Right lobe of liver (tissue), 6 donors: ENCODE results near the gene LHX5. TPM values are rescaled to one million over a fixed set of nuclear protein-coding genes. Genes with fewer than 3 reads are reported as not detected.

Experiments used
- ATAC-seq, 4 donors: fragments of 200-7000 bp; cut with Tn5 transposase; one replicate each; pipeline ENCODE4 v1.9.1; 2020; ENCODE audit warnings: mild to moderate bottlenecking in 4 of 4, moderate library complexity in 4 of 4
- DNase-seq, 3 donors: peaks; one replicate each; pipeline ENCODE4 v3.0.0-alpha.2; 2020
- H3K27ac ChIP-seq, 3 donors: fragments of 200-600 bp; one replicate each; pipeline ENCODE4 v1.8.0; 2022
- H3K27me3 ChIP-seq, 2 donors: fragments of 200-600 bp; one replicate each; pipeline ENCODE4 v1.8.0; 2022
- H3K36me3 ChIP-seq, 4 donors: fragments of 200-600 bp; sonication (generic) in 1 of 4; one replicate each; pipeline versions ENCODE4 v1.5.1 to v1.8.0; 2017 to 2022; ENCODE audit warnings: control low read depth in 1 of 4
- H3K4me1 ChIP-seq, 4 donors: fragments of 200-600 bp; sonication (generic) in 1 of 4; one replicate each; pipeline versions ENCODE4 v1.5.1 to v1.8.0; 2017 to 2022; ENCODE audit warnings: control low read depth in 1 of 4
- H3K4me3 ChIP-seq, 3 donors: fragments of 200-600 bp; one replicate each; pipeline ENCODE4 v1.8.0; 2022
- H3K9me3 ChIP-seq, 4 donors: fragments of 200-600 bp; sonication (generic) in 1 of 4; one replicate each; pipeline versions ENCODE4 v1.5.1 to v1.8.0; 2017 to 2022; ENCODE audit warnings: control low read depth in 1 of 4
- POLR2A ChIP-seq: fragments of 450-650 bp; IDR thresholded peaks from one replicate; pipeline ENCODE4 v1.6.1; 2017; ENCODE audit warnings: antibody characterized with exemption, mild to moderate bottlenecking
- WGBS: methylation state at CpG from one replicate; pipeline ENCODE4 v1.1.6; 2018; ENCODE audit warnings: low coverage, low lambda C conversion rate; ENCODE audit not compliant: insufficient coverage; ENCODE audit errors: missing lambda C conversion rate; 5-methylcytosine and 5-hydroxymethylcytosine counted together
- intact Hi-C, 2 donors: fragments of 100-400 bp; cut with DNase I; formaldehyde crosslinking; loops; one replicate each; pipeline versions ENCODE4 v1.11.2 to v1.14.1; 2022
- total RNA-seq, 6 experiments: library from RNA; depleted of rRNA in 2 of 6; stranded (reverse); fragments of >200 nt in 2 of 6; fragmentation: NEBNext Ultra II Directional in 3 of 6; extraction: Animal tissue kit (Norgen Biotek cat#: 25700) in 3 of 6; gene quantifications; one replicate each; pipeline versions ENCODE4 v1.1.0 to v1.2.4, GENCODE V29; 2016 to 2023
- TF ChIP-seq, protein P1 (sequence below), 4 donors: fragments of 200-600 bp in 3 of 4; fragments of 450-650 bp in 1 of 4; IDR thresholded peaks; one replicate each; pipeline versions ENCODE4 v1.5.1 to v1.8.0; 2016 to 2022; ENCODE audit warnings: antibody characterized with exemption in 4 of 4, mild to moderate bottlenecking in 2 of 4
- donor health status: DM: no; HTN: yes; CAD: no.
- donor health status: DM: no; HTN: no; CAD: no.
- donor health status: DM: no; HTN: no; CAD: no.
- donor health status: DM: no; HTN: yes; CAD: no.
- donor health status: DM: no; HTN: yes; CAD: no.

The LHX5 gene
- total RNA-seq, 6 experiments from 2014 or later = not detected

DNA sequence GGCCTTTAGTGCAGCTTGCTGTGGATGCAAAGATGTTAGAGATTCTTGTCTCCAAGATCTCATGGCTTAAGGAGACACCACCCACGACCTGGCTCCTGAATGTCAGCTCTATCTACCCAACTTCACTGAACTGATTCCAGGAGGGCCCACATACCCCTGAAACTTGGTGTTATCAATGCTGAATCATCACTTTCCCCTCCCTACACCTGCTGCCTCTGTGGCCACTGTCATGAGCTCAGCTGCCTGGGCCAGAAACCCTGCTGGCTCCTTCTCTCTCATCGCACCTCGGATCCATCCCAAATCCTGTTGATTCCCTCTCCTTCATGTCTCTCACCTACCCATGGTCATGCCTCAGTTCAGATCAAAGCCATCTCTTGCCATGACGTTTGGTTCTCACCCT lies 15.1 kb upstream of the LHX5 start:
- Histone ChIP-seq H3K27me3 (no peaks in the 10 kb centered on the region), H3K4me1 (no peaks in the 10 kb centered on the region), H3K9me3 (no peaks in the 10 kb centered on the region), H3K4me3 (no peak overlapping the region), H3K27ac (no peak overlapping the region), H3K36me3 (no peaks in the 10 kb centered on the region)
- 7% methylated on average over 3 of the region's 4 CpGs for WGBS
- ATAC-seq (no peak), DNase-seq (no peak)
- TF ChIP-seq, protein P1, sequence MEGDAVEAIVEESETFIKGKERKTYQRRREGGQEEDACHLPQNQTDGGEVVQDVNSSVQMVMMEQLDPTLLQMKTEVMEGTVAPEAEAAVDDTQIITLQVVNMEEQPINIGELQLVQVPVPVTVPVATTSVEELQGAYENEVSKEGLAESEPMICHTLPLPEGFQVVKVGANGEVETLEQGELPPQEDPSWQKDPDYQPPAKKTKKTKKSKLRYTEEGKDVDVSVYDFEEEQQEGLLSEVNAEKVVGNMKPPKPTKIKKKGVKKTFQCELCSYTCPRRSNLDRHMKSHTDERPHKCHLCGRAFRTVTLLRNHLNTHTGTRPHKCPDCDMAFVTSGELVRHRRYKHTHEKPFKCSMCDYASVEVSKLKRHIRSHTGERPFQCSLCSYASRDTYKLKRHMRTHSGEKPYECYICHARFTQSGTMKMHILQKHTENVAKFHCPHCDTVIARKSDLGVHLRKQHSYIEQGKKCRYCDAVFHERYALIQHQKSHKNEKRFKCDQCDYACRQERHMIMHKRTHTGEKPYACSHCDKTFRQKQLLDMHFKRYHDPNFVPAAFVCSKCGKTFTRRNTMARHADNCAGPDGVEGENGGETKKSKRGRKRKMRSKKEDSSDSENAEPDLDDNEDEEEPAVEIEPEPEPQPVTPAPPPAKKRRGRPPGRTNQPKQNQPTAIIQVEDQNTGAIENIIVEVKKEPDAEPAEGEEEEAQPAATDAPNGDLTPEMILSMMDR (IDR thresholded peaks at IDR 0.05) = no peak
- no peak for TF ChIP-seq POLR2A
- intact Hi-C loops = no loop called here

DNA sequence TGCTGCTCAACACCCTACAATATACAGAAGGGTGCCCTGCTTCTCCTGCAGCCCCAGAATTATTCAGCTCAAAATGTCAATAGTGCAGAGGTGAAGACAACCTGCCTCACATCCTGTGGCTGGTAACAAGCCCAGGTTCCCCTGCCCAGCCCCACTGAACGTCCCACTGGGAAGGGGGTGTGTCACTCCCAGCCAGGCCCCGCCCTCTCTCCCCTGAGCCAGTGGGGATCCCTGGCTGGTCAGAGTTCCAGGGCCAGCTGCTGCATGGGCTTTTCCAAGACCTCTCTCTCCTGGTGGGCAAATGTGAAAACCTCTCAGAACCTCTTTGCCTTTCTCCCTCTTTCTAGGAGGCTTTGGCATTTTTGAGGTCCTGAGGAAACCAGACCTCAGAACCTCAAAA lies 13.7 kb upstream of the LHX5 start:
- ATAC-seq = no peak
- Histone ChIP-seq H3K27me3 (peaks cover 0 to under 1% of the 10 kb centered on the region in 2 donors), H3K9me3 (no peaks in the 10 kb centered on the region), H3K36me3 (no peaks in the 10 kb centered on the region), H3K4me3 (no peak overlapping the region), H3K27ac (no peak overlapping the region), H3K4me1 (no peaks in the 10 kb centered on the region)
- intact Hi-C loops = no loop called here
- DNase-seq = no peak
- WGBS = 0% methylated on average over 1 of the region's 2 CpGs
- TF ChIP-seq POLR2A = no peak
- TF ChIP-seq, protein P1 (IDR thresholded peaks at IDR 0.05) = no peak

DNA sequence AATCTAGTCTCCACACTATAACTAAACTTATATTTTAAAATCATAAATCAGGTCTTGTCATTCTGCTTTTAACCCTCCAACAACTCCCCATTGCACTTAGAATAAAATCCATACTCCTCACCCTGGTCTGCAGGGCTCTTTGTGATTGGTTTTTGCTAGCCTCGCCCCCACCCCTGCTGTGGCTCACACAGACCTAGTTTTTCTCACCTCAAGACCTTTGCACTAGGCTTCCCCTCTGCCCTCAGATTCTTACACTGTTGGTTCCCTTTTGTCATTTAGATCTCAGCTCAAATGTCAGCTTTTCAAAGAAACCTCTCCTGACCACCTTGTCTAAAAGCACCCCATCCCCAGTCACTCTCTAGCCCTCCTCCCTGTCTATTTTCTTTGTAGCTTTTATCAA lies 10.7 kb upstream of the LHX5 start:
- DNase-seq = no peak
- H3K27ac ChIP-seq = no peak overlapping the region
- TF ChIP-seq, protein P1 (IDR thresholded peaks at IDR 0.05) = no peak
- no peak for TF ChIP-seq POLR2A
- no peak overlapping the region for H3K4me3 ChIP-seq
- no peak for ATAC-seq
- 0% methylated on average over 1 of the region's 1 CpG for WGBS
- H3K27me3 ChIP-seq = peaks cover 0 to 9% of the 10 kb centered on the region in 2 donors
- no peaks in the 10 kb centered on the region for H3K9me3 ChIP-seq
- no peaks in the 10 kb centered on the region for H3K36me3 ChIP-seq
- intact Hi-C loops = no loop called here
- H3K4me1 ChIP-seq = peaks cover 0 to 5% (median 0%) of the 10 kb centered on the region in 4 donors

DNA sequence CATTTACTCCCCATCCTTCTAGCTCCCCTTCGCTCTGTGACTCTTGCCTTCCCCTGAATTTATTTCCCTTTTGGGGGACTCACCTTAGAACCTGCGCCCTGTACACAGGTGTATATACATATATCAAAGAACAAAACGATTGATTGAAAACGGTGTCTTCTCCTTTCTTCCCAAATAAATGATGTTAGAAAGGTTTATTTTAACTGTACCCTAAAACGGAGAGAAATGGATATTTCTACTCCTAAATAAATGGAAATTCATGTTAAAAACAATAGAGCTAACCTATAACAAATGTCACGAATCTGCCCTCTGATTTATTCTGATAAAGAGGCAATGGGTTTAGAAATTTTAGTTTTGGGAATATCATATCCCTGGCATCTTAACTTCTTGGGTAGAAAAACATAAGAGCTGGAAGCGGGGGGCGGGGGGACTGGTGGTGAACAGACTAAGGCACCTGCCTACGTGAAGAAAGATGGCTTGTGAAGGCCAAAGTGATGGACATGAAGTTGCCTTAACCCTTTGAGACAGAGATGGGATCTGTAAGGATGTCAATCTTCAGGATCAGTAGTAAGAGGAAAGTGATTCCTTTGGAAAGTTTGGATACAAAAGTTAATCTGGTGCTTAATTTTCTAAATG lies 8.8 kb upstream of the LHX5 start:
- no peak for TF ChIP-seq POLR2A
- TF ChIP-seq, protein P1 (IDR thresholded peaks at IDR 0.05) = no peak
- Histone ChIP-seq H3K4me1 (peaks cover 0 to 5% (median 0%) of the 10 kb centered on the region in 4 donors), H3K4me3 (no peak overlapping the region), H3K9me3 (no peaks in the 10 kb centered on the region), H3K27me3 (peaks cover 0 to 12% of the 10 kb centered on the region in 2 donors), H3K36me3 (no peaks in the 10 kb centered on the region), H3K27ac (no peak overlapping the region)
- ATAC-seq (no peak), DNase-seq (no peak)
- 17% methylated on average over 9 of the region's 9 CpGs for WGBS
- intact Hi-C loops = no loop called here
